Measurements from ENCODE around the gene TM9SF1.

TM9SF1 gene

GRCh38 chr14:24150061-24150460 lies 45.2 kb downstream of the TM9SF1 start (continued):
- TF ChIP-seq GLIS3 (CRISPR knock-in tag; IDR thresholded peaks at IDR 0.05), result no peak

- ATAC-seq, result no peak
- no peak for TF ChIP-seq ZFP3 (CRISPR knock-in tag; IDR thresholded peaks at IDR 0.05)
- TF ChIP-seq TSHZ2 (CRISPR knock-in tag; IDR thresholded peaks at IDR 0.05), result no peak
- no peak for TF ChIP-seq ISL1 (CRISPR knock-in tag; IDR thresholded peaks at IDR 0.05)
- no peak for TF ChIP-seq CSDC2 (CRISPR knock-in tag; IDR thresholded peaks at IDR 0.05)
- no peak for TF ChIP-seq SNAI2 (CRISPR knock-in tag; IDR thresholded peaks at IDR 0.05)
- TF ChIP-seq GLIS3 (CRISPR knock-in tag; IDR thresholded peaks at IDR 0.05), result no peak
- TF ChIP-seq PPARA (CRISPR knock-in tag; IDR thresholded peaks at IDR 0.05; ENCODE audit: borderline replicate concordance), result no peak
- TF ChIP-seq, protein P1, sequence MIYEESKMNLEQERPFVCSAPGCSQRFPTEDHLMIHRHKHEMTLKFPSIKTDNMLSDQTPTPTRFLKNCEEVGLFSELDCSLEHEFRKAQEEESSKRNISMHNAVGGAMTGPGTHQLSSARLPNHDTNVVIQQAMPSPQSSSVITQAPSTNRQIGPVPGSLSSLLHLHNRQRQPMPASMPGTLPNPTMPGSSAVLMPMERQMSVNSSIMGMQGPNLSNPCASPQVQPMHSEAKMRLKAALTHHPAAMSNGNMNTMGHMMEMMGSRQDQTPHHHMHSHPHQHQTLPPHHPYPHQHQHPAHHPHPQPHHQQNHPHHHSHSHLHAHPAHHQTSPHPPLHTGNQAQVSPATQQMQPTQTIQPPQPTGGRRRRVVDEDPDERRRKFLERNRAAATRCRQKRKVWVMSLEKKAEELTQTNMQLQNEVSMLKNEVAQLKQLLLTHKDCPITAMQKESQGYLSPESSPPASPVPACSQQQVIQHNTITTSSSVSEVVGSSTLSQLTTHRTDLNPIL (CRISPR knock-in tag; IDR thresholded peaks at IDR 0.05; ENCODE audit: low read depth), result no peak
- no peak for TF ChIP-seq ZNF70 (CRISPR knock-in tag; IDR thresholded peaks at IDR 0.05)
- TF ChIP-seq, protein P2, sequence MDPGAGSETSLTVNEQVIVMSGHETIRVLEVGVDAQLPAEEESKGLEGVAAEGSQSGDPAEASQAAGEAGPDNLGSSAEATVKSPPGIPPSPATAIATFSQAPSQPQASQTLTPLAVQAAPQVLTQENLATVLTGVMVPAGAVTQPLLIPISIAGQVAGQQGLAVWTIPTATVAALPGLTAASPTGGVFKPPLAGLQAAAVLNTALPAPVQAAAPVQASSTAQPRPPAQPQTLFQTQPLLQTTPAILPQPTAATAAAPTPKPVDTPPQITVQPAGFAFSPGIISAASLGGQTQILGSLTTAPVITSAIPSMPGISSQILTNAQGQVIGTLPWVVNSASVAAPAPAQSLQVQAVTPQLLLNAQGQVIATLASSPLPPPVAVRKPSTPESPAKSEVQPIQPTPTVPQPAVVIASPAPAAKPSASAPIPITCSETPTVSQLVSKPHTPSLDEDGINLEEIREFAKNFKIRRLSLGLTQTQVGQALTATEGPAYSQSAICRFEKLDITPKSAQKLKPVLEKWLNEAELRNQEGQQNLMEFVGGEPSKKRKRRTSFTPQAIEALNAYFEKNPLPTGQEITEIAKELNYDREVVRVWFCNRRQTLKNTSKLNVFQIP (CRISPR knock-in tag; IDR thresholded peaks at IDR 0.05; ENCODE audit: borderline replicate concordance, low read depth), result no peak
- TF ChIP-seq RARB (CRISPR knock-in tag; IDR thresholded peaks at IDR 0.05), result no peak
- TF ChIP-seq, protein P3, sequence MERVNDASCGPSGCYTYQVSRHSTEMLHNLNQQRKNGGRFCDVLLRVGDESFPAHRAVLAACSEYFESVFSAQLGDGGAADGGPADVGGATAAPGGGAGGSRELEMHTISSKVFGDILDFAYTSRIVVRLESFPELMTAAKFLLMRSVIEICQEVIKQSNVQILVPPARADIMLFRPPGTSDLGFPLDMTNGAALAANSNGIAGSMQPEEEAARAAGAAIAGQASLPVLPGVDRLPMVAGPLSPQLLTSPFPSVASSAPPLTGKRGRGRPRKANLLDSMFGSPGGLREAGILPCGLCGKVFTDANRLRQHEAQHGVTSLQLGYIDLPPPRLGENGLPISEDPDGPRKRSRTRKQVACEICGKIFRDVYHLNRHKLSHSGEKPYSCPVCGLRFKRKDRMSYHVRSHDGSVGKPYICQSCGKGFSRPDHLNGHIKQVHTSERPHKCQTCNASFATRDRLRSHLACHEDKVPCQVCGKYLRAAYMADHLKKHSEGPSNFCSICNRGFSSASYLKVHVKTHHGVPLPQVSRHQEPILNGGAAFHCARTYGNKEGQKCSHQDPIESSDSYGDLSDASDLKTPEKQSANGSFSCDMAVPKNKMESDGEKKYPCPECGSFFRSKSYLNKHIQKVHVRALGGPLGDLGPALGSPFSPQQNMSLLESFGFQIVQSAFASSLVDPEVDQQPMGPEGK (CRISPR knock-in tag; IDR thresholded peaks at IDR 0.05; ENCODE audit: borderline replicate concordance), result no peak
- no peak for TF ChIP-seq ZC3H10 (CRISPR knock-in tag; IDR thresholded peaks at IDR 0.05)
- no peak for TF ChIP-seq TOX (CRISPR knock-in tag; IDR thresholded peaks at IDR 0.05; ENCODE audit: borderline replicate concordance)
- TF ChIP-seq, protein P4, sequence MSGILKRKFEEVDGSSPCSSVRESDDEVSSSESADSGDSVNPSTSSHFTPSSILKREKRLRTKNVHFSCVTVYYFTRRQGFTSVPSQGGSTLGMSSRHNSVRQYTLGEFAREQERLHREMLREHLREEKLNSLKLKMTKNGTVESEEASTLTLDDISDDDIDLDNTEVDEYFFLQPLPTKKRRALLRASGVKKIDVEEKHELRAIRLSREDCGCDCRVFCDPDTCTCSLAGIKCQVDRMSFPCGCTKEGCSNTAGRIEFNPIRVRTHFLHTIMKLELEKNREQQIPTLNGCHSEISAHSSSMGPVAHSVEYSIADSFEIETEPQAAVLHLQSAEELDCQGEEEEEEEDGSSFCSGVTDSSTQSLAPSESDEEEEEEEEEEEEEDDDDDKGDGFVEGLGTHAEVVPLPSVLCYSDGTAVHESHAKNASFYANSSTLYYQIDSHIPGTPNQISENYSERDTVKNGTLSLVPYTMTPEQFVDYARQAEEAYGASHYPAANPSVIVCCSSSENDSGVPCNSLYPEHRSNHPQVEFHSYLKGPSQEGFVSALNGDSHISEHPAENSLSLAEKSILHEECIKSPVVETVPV (CRISPR knock-in tag; IDR thresholded peaks at IDR 0.05), result no peak
- no peak for TF ChIP-seq ZNF565 (CRISPR knock-in tag; conservative IDR thresholded peaks at IDR 0.05; ENCODE audit: low read depth)
- no peak for TF ChIP-seq ARNTL (CRISPR knock-in tag; IDR thresholded peaks at IDR 0.05; ENCODE audit: borderline replicate concordance, low read depth)
Observed at GRCh38 chr14:24149302-24149969, 45.8 kb downstream of the TM9SF1 start.

DNA sequence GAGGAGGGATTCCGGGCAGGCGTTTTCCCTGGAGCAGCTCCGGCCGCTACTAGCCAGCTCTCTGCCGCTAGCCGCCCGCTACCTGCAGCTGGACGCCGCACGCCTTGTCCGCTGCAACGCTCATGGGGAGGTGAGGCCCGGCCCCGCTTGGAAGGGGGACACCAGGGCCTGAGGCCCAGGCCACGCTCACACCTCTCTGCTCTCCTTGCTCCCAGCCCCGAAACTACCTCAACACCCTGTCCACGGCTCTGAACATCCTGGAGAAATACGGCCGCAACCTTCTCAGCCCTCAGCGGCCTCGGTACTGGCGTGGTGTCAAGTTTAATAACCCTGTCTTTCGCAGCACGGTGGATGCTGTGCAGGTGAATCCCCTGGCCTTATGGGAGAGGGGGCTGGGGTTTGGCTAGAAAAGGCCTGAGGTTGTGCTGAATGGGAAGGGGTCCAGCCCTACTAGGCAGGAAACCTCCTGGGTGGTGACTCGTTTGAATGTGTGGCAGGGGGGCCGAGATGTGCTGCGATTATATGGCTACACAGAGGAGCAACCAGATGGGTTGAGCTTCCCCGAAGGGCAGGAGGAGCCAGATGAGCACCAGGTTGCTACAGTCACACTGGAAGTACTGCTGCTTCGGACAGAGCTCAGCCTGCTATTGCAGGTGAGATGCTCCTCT lies 47.3 kb downstream of the TM9SF1 start:
- no peak; the same call in 2 of the 3 replicates for ATAC-seq
- TF ChIP-seq ISL1 (CRISPR knock-in tag; IDR thresholded peaks at IDR 0.05) (no peak), PPARA (CRISPR knock-in tag; IDR thresholded peaks at IDR 0.05; ENCODE audit: borderline replicate concordance) (no peak), ZNF70 (CRISPR knock-in tag; IDR thresholded peaks at IDR 0.05) (no peak), ESRRG (CRISPR knock-in tag; IDR thresholded peaks at IDR 0.05) (no peak), ZNF565 (CRISPR knock-in tag; conservative IDR thresholded peaks at IDR 0.05; ENCODE audit: low read depth) (no peak), GLIS3 (CRISPR knock-in tag; IDR thresholded peaks at IDR 0.05) (no peak), ZFP3 (CRISPR knock-in tag; IDR thresholded peaks at IDR 0.05) (no peak), TCF4 (CRISPR knock-in tag; IDR thresholded peaks at IDR 0.05; ENCODE audit: borderline replicate concordance) (no peak), BACH2 (CRISPR knock-in tag; IDR thresholded peaks at IDR 0.05; ENCODE audit: borderline replicate concordance) (no peak)
- TF ChIP-seq, protein P3 (CRISPR knock-in tag; IDR thresholded peaks at IDR 0.05; ENCODE audit: borderline replicate concordance), result no peak
- TF ChIP-seq, protein P1 (CRISPR knock-in tag; IDR thresholded peaks at IDR 0.05; ENCODE audit: low read depth), result no peak
- TF ChIP-seq, protein P2 (CRISPR knock-in tag; IDR thresholded peaks at IDR 0.05; ENCODE audit: borderline replicate concordance, low read depth), result no peak
